Gastrocnemius medialis (tissue), 4 donors: ENCODE results near the gene DMTF1.

ENCODE experiments used
- POLR2A ChIP-seq, 2 donors: fragments of 450-650 bp; IDR thresholded peaks; one replicate each; pipeline ENCODE4 v1.6.1; 2017; ENCODE audit warnings: antibody characterized with exemption in 2 of 2, mild to moderate bottlenecking in 2 of 2, moderate library complexity in 2 of 2
- TF ChIP-seq, protein P1 (sequence below), 5 experiments: fragments of 450-650 bp in 3 of 5; fragments of 200-600 bp in 2 of 5; sonication (generic) in 2 of 5; IDR thresholded peaks in 4 of 5; conservative IDR thresholded peaks in 1 of 5; 1 replicate in 4 of 5; 2 replicates in 1 of 5; pipeline ENCODE4 v1.5.1; 2016 to 2019; ENCODE audit warnings: antibody characterized with exemption in 5 of 5, mild to moderate bottlenecking in 3 of 5, moderate library complexity in 3 of 5

GRCh38 chr7:87220026-87220733 is 67.9 kb downstream of the DMTF1 start:
- TF ChIP-seq, protein P1, sequence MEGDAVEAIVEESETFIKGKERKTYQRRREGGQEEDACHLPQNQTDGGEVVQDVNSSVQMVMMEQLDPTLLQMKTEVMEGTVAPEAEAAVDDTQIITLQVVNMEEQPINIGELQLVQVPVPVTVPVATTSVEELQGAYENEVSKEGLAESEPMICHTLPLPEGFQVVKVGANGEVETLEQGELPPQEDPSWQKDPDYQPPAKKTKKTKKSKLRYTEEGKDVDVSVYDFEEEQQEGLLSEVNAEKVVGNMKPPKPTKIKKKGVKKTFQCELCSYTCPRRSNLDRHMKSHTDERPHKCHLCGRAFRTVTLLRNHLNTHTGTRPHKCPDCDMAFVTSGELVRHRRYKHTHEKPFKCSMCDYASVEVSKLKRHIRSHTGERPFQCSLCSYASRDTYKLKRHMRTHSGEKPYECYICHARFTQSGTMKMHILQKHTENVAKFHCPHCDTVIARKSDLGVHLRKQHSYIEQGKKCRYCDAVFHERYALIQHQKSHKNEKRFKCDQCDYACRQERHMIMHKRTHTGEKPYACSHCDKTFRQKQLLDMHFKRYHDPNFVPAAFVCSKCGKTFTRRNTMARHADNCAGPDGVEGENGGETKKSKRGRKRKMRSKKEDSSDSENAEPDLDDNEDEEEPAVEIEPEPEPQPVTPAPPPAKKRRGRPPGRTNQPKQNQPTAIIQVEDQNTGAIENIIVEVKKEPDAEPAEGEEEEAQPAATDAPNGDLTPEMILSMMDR (IDR thresholded peaks at IDR 0.05 in 4 of 5, conservative IDR thresholded peaks at IDR 0.05 in 1 of 5): peak in 1 of 5 experiments; percentile 2
- TF ChIP-seq POLR2A (IDR thresholded peaks at IDR 0.05): peak; percentile 58 to 80
